Mesenchymal stem cell (in vitro differentiated cells and primary cell): ENCODE measurements around the gene XPNPEP3.
A peak's percentile ranks its signal among the peaks of the same experiment; 100 is the strongest.

ENCODE experiments used
- DNase-seq: peaks from one replicate; pipeline ENCODE4 v3.0.0-alpha.2; 2013
- H2AFZ ChIP-seq: one replicate; pipeline ENCODE4 v1.6.1; 2013; ENCODE audit warnings: low read depth, mild to moderate bottlenecking, control low read depth, inconsistent platforms, low read length, moderate library complexity
- H2AK5ac ChIP-seq: 2 replicates; pipeline ENCODE4 v1.6.1; 2013; ENCODE audit warnings: low read length, moderate library complexity, mild to moderate bottlenecking, inconsistent platforms; ENCODE audit not compliant: severe bottlenecking
- H2BK120ac ChIP-seq: one replicate; pipeline ENCODE4 v1.6.1; 2013; ENCODE audit warnings: low read depth, mild to moderate bottlenecking, inconsistent platforms, low read length, moderate library complexity
- H2BK12ac ChIP-seq, 2 experiments: one replicate each; pipeline ENCODE4 v1.6.1; 2013; ENCODE audit warnings: inconsistent platforms in 2 of 2, low read length in 2 of 2, mild to moderate bottlenecking in 2 of 2, moderate library complexity in 2 of 2, control low read depth in 1 of 2
- H2BK15ac ChIP-seq: one replicate; pipeline ENCODE4 v1.6.1; 2013; ENCODE audit warnings: mild to moderate bottlenecking, low read depth, inconsistent platforms; ENCODE audit not compliant: poor library complexity, severe bottlenecking
- H2BK5ac ChIP-seq: 2 replicates; pipeline ENCODE4 v1.6.1; 2013; ENCODE audit warnings: low read depth, mild to moderate bottlenecking, low read length, control low read depth, inconsistent platforms; ENCODE audit not compliant: poor library complexity, severe bottlenecking
- H3K14ac ChIP-seq, 2 experiments: one replicate each; pipeline ENCODE4 v1.6.1; 2013; ENCODE audit warnings: inconsistent platforms in 2 of 2, low read length in 2 of 2, control low read depth in 1 of 2, mild to moderate bottlenecking in 1 of 2, moderate library complexity in 1 of 2
- H3K18ac ChIP-seq, 2 experiments: one replicate each; pipeline ENCODE4 v1.6.1; 2013; ENCODE audit warnings: inconsistent platforms in 2 of 2, low read length in 2 of 2, control low read depth in 1 of 2, low read depth in 1 of 2, mild to moderate bottlenecking in 1 of 2
- H3K23ac ChIP-seq, 2 experiments: one replicate each; pipeline ENCODE4 v1.6.1; 2013; ENCODE audit warnings: inconsistent platforms in 2 of 2, low read length in 2 of 2, mild to moderate bottlenecking in 2 of 2, moderate library complexity in 2 of 2, control low read depth in 1 of 2
- H3K27ac ChIP-seq: 2 replicates; pipeline ENCODE4 v1.5.1; 2013; ENCODE audit warnings: mild to moderate bottlenecking, moderate library complexity, low read length, control low read depth, inconsistent platforms; ENCODE audit not compliant: poor library complexity, severe bottlenecking
- H3K27me3 ChIP-seq, 2 experiments: 2 replicates each; pipeline versions ENCODE4 v1.6.1 to v1.7.0; 2013; ENCODE audit warnings: low read length in 2 of 2, mild to moderate bottlenecking in 2 of 2, moderate library complexity in 2 of 2, control low read depth in 1 of 2, inconsistent platforms in 1 of 2; ENCODE audit not compliant: control insufficient read depth in 1 of 2, insufficient read depth in 1 of 2
- H3K36me3 ChIP-seq, 2 experiments: 2 replicates each; pipeline versions ENCODE4 v1.6.1 to v1.7.0; 2013; ENCODE audit warnings: low read length in 2 of 2, control low read depth in 1 of 2, inconsistent platforms in 1 of 2, low read depth in 1 of 2, mild to moderate bottlenecking in 1 of 2; ENCODE audit not compliant: insufficient read depth in 2 of 2, control insufficient read depth in 1 of 2
- H3K4ac ChIP-seq, 2 experiments: one replicate each; pipeline ENCODE4 v1.6.1; 2013; ENCODE audit warnings: inconsistent platforms in 2 of 2, low read length in 2 of 2, mild to moderate bottlenecking in 2 of 2, moderate library complexity in 2 of 2, control low read depth in 1 of 2, low read depth in 1 of 2
- H3K4me1 ChIP-seq: 2 replicates; pipeline ENCODE4 v1.6.1; 2013; ENCODE audit warnings: low read depth, low read length, control low read depth; ENCODE audit not compliant: control insufficient read depth, insufficient read depth
- H3K4me2 ChIP-seq: 2 replicates; pipeline ENCODE4 v1.6.1; 2013; ENCODE audit warnings: low read length, mild to moderate bottlenecking, inconsistent platforms; ENCODE audit not compliant: poor library complexity, severe bottlenecking
- H3K4me3 ChIP-seq, 2 experiments: 2 replicates each; pipeline versions ENCODE4 v1.5.1 to v1.7.0; 2013; ENCODE audit warnings: low read length in 2 of 2, mild to moderate bottlenecking in 2 of 2, control low read depth in 1 of 2, low read depth in 1 of 2; ENCODE audit not compliant: insufficient read depth in 1 of 2
- H3K79me1 ChIP-seq: replicated peaks from 2 replicates; pipeline ENCODE4 v1.6.1; 2013; ENCODE audit warnings: mild to moderate bottlenecking, control low read depth, low read length, inconsistent platforms; ENCODE audit not compliant: poor library complexity, severe bottlenecking
- H3K9ac ChIP-seq: 2 replicates; pipeline ENCODE4 v1.7.0; 2013; ENCODE audit warnings: mild to moderate bottlenecking, low read length, moderate library complexity
- H3K9me3 ChIP-seq: 2 replicates; pipeline ENCODE4 v1.7.0; 2013; ENCODE audit warnings: mild to moderate bottlenecking, low read length; ENCODE audit not compliant: control insufficient read depth
- H4K8ac ChIP-seq: one replicate; pipeline ENCODE4 v1.6.1; 2013; ENCODE audit warnings: inconsistent platforms, mild to moderate bottlenecking, low read length, moderate library complexity
- H4K91ac ChIP-seq: one replicate; pipeline ENCODE4 v1.6.1; 2013; ENCODE audit warnings: mild to moderate bottlenecking, low read length, inconsistent platforms
- WGBS: methylation state at CpG from one replicate; pipeline ENCODE4 v1.1.7; 2013; ENCODE audit warnings: mixed read lengths; 5-methylcytosine and 5-hydroxymethylcytosine counted together

XPNPEP3 gene

GRCh38 chr22:40818192-40818746 is 38.7 kb upstream of the XPNPEP3 start:
- H3K27me3 ChIP-seq: no peaks in the 10 kb centered on the region
- peak overlapping the region; percentile 85 to 96 for H3K4me3 ChIP-seq
- DNase-seq: no peak
- peaks cover 16% of the 10 kb centered on the region for H3K79me1 ChIP-seq
- no peaks in the 10 kb centered on the region for H3K9me3 ChIP-seq
- H3K4ac ChIP-seq: no peak overlapping the region
- H2AK5ac ChIP-seq: no peak overlapping the region
- no peak overlapping the region for H4K91ac ChIP-seq
- no peak overlapping the region for H2BK15ac ChIP-seq
- H3K9ac ChIP-seq: peak overlapping the region; percentile 89
- H2BK120ac ChIP-seq: no peak overlapping the region
- H3K27ac ChIP-seq: no peak overlapping the region
- H2BK12ac ChIP-seq: no peak overlapping the region
- no peak overlapping the region for H2BK5ac ChIP-seq
- H2AFZ ChIP-seq: no peak overlapping the region
- no peak overlapping the region for H3K14ac ChIP-seq
- peaks cover 5 to 20% of the 10 kb centered on the region in 2 experiments for H3K36me3 ChIP-seq
- no peak overlapping the region for H3K23ac ChIP-seq
- H3K18ac ChIP-seq: no peak overlapping the region
- peak overlapping the region; percentile 86 for H3K4me2 ChIP-seq
- no peak overlapping the region for H4K8ac ChIP-seq
- peaks cover 8% of the 10 kb centered on the region for H3K4me1 ChIP-seq
- 78% methylated on average over 13 of the region's 14 CpGs for WGBS

- H3K14ac ChIP-seq: peak within 1 kb of the TSS in 1 of 2 experiments; percentile 98
- under 1% methylated on average over 44 of the region's 61 CpGs for WGBS
- H2BK5ac ChIP-seq: no peak within 1 kb of the TSS
- peak within 1 kb of the TSS; percentile 86 for H3K4me2 ChIP-seq
- no peak within 1 kb of the TSS for H2AK5ac ChIP-seq
- no peak within 1 kb of the TSS for H3K23ac ChIP-seq
- H4K91ac ChIP-seq: peak within 1 kb of the TSS; percentile 90
- H2BK120ac ChIP-seq: peak within 1 kb of the TSS; percentile 75
- H3K9me3 ChIP-seq: no peaks in the 10 kb centered on the region
- DNase-seq: peak; percentile 86
- H3K27ac ChIP-seq: peak within 1 kb of the TSS; percentile 64
- H2BK12ac ChIP-seq: peak within 1 kb of the TSS in 1 of 2 experiments; percentile 64
- peak within 1 kb of the TSS; percentile 85 to 96 for H3K4me3 ChIP-seq
- peak within 1 kb of the TSS; percentile 80 to 86 for H3K4ac ChIP-seq
- no peaks in the 10 kb centered on the region for H3K27me3 ChIP-seq
- peaks cover 8% of the 10 kb centered on the region for H3K4me1 ChIP-seq
- H3K36me3 ChIP-seq: peaks cover 5 to 25% of the 10 kb centered on the region in 2 experiments
- H3K9ac ChIP-seq: peak within 1 kb of the TSS; percentile 89
- H2BK15ac ChIP-seq: peak within 1 kb of the TSS; percentile 94
- peak within 1 kb of the TSS; percentile 98 for H2AFZ ChIP-seq
- peak within 1 kb of the TSS; percentile 98 for H4K8ac ChIP-seq
- peaks cover 15% of the 10 kb centered on the region for H3K79me1 ChIP-seq
- peak within 1 kb of the TSS; percentile 3 to 92 for H3K18ac ChIP-seq
Observed at GRCh38 chr22:40818747-40819598, 38.0 kb upstream of the XPNPEP3 start, which contains the start of gene SLC25A17. Gene SLC25A17 (minus strand): TSS chr22:40819346. CDS start chr22:40819248, 98 bp downstream.

GRCh38 chr22:40819599-40820140 is 37.3 kb upstream of the XPNPEP3 start:
- H4K91ac ChIP-seq: no peak overlapping the region
- peak overlapping the region; percentile 64 for H3K27ac ChIP-seq
- H3K4ac ChIP-seq: no peak overlapping the region
- H3K79me1 ChIP-seq: peaks cover 13% of the 10 kb centered on the region
- H3K9me3 ChIP-seq: no peaks in the 10 kb centered on the region
- peak overlapping the region; percentile 53 for H2AFZ ChIP-seq
- 0% methylated on average over 3 of the region's 4 CpGs for WGBS
- no peak overlapping the region for H2BK15ac ChIP-seq
- peak overlapping the region; percentile 33 to 85 for H3K4me3 ChIP-seq
- H4K8ac ChIP-seq: no peak overlapping the region
- no peak overlapping the region for H3K14ac ChIP-seq
- peak; percentile 64 for DNase-seq
- no peak overlapping the region for H2BK5ac ChIP-seq
- no peak overlapping the region for H2BK12ac ChIP-seq
- peak overlapping the region; percentile 89 for H3K9ac ChIP-seq
- peak overlapping the region; percentile 85 for H3K4me2 ChIP-seq
- H2AK5ac ChIP-seq: no peak overlapping the region
- peaks cover 8% of the 10 kb centered on the region for H3K4me1 ChIP-seq
- H3K18ac ChIP-seq: no peak overlapping the region
- H3K36me3 ChIP-seq: peaks cover 8 to 28% of the 10 kb centered on the region in 2 experiments
- no peak overlapping the region for H3K23ac ChIP-seq
- H3K27me3 ChIP-seq: no peaks in the 10 kb centered on the region
- H2BK120ac ChIP-seq: no peak overlapping the region

DNA sequence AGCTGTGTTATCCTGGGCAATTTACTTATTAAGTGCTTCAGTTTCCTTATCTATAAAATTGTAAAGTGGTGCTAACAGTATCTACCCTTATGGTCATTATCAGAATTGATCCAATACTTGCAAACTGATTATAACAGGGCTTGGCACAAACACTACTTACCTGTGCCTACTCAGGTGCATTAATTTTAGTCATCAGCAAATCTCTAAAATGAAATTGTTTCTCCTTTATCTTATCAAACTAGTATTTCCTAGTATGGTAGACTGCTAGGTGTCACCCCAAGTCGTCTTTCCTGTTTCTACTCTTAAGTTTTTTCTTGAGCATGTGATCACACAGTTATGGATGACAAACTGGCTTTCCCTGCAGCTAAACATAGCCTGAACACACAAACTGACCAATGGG is 33.5 kb upstream of the XPNPEP3 start:
- peaks cover 5% of the 10 kb centered on the region for H3K4me1 ChIP-seq

More for the DNA sequence above, 33.5 kb upstream of the XPNPEP3 start:
- Histone ChIP-seq H2BK5ac (no peak overlapping the region), H2BK120ac (no peak overlapping the region), H2BK12ac (no peak overlapping the region), H3K27me3 (no peaks in the 10 kb centered on the region), H3K4me2 (no peak overlapping the region), H3K79me1 (peaks cover 5% of the 10 kb centered on the region), H3K36me3 (peaks cover 9 to 57% of the 10 kb centered on the region in 2 experiments), H2BK15ac (no peak overlapping the region), H3K4ac (no peak overlapping the region), H3K18ac (no peak overlapping the region), H3K14ac (no peak overlapping the region), H4K8ac (no peak overlapping the region), H2AK5ac (no peak overlapping the region), H3K4me3 (no peak overlapping the region), H3K9me3 (no peaks in the 10 kb centered on the region), H3K23ac (no peak overlapping the region), H3K9ac (no peak overlapping the region), H3K27ac (no peak overlapping the region), H2AFZ (no peak overlapping the region), H4K91ac (no peak overlapping the region)
- WGBS: 100% methylated on average over 1 of the region's 1 CpG
- no peak for DNase-seq
